Measurements from ENCODE around the gene C19orf47.
"Not testable (repeated sequence)": the region's sequence is repeated elsewhere in the genome, so short reads cannot be mapped to it uniquely, and the experiment has no call there.

The C19orf47 gene

DNA sequence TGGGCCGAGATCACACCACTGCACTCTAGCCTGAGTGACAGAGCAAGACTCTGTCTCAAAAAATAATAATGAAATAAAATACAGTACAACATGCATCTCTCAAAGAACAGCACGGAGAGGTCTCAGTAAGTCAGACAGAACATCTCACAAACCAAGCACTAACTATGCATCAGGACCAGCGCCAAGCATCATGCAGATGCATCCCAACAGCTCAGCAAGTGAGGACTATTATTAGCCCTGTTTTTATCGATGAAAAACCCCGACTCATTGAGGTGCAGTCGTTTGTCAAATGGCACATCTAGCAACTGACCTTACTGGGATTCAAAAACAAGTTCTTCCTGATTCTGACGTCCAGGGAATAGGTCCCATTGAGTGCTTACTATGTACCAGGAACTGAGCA lies 3.8 kb downstream of the C19orf47 start:
- FAIRE-seq: no peak

DNA sequence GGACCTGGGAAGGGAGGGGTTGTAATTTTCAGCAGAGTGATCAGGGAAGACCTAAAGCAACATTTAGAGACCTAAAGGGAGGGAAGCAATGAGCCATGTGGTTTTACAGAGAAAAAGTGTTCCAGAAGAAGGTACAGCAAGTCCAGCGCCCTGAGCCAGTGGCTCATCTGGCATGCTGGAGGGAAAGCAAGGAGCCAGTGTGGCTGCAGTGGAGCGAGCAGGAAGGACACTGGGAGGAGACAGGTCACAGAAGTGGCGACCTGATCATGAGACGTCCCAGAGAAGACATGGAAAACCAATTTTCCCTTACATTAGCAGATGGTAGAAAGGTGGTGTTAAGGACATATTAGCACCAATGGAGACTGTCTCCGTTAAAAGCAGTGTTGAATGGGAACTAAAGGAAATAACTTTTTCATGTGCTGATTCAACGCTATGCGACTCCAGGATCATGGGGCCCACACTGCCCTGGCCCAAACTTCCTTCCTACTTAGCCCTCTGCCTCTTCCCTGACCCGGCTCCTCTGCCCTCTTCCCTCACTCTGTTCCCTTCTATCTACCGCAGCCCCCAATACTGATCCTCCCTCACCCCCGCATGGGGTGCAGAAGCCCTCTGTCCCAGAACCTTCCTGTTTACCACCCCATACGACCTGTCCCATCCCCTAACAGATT lies 5.4 kb downstream of the C19orf47 start:
- no peak for FAIRE-seq

DNA sequence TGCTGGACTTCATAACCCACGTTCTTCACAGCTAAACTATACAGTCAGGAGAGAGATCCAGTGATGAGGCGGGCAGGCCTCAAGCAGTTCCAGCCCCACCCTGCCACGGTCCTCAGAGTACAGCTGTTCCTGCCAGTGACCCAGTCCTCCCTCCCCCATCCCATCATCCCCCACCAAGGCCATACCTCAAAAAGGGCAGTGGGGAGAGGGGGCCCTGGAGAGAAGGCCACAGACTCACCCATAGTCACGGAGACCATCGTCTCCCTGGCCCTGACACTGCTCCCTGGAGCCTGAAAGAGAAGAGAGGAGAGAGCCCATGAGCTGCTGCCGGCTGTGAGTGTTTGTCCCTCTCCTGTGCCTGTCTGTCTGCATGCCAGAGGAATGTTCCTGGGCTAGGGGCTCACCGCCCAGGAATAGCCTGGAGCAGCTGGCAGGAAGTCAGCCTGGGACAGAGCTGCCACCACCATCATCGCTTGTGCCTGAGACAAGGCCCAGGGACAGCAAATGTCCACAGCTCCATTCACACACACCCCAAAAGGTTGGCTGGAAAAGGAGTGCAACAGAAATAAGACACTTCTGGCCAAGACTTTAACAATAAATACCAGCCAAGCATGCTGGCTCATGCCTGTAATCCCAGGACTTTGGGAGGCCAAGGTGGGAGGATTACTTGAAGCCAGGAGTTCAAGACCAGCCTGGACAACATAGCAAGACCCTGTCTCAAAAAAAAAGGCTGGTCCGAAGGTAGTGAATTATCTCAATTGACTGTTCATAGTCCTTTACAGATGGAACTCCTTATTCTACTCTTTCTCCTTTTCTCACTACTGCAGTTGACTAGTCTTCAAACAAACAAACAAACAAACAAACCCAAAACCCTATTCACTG lies 6.4 kb downstream of the C19orf47 start:
- FAIRE-seq: no peak

DNA sequence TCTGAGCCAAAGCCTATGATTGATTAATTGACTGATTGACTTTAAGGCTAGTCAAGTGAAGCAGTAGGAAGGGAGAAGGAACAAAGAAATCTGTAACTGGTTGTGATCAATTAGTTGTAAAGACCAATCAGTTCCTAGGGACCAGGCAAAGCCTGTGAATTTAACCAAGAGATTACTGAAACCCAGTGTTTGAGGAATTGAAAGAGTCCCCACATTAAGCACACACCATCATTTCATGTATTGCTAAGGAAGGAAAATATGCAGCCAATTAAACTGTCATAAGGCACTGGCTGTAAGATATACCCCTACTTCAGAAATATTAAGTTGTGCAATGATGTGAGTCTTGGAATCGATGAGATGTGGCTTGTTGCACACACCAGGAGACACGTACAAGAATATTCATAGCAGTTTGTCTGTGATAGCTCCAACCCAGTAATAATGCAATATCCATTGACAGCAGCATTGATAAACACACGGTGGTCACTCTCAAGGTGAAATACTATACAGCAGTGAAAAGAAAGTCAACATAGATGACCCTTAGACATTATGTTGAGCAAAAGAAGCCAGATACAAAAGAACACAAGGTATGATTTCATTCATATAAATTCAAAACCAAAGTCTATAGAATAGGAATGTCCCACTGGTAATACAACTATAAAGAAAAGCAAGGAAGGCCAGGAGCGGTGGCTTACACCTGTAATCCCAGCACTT lies 9.0 kb downstream of the C19orf47 start:
- FAIRE-seq: no peak

DNA sequence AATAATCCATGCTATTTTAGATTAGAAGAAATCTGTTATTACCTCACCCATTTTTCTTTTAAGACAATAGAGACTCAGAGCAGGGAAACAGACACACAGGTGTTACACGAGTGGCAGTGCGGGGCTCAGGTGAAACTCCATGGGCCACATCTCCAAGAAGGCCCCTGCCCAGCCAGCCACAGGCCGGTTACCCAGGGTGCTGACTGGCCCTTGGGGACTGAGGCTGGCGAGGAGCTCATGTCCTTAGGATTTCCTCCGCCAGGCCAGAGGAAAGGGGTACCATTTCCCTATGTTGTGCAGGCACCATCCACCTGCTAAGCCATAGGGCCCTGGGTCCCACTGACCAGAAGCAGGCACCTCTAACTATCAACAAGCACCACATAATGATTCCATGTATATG lies 10.6 kb downstream of the C19orf47 start:
- no peak for FAIRE-seq

DNA sequence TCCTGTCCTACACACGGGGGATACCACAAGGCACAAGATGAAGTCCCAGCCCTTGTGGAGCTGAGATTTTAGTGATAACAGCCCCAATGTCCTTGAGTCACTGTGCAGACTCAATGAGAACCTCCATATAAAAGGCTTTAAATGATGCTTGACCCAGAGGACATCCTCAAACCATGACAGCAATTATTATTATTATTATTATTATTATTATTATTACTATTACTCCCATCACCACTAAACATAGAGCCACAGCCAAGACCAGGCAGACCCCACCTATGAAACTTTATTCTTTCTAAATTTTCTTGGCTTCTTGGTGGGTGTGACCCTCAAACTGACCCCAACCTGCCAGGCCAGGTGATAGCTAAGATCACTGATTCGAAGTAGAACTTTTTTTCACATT lies 11.1 kb downstream of the C19orf47 start:
- no peak for FAIRE-seq

DNA sequence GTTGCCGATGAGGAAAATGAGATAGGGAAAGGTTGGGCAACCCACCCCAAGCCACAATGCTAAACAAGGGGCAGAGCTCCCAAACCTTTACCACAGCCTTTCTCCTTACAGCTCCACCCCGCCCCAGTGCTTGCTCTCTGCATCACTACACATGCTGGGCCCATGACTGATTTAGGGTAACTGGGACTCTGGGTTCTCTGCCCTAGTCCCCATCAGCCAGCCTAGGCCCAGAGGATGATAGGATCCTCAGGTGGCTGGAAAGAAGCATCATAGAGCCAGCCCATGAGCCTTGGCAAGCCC lies 11.6 kb downstream of the C19orf47 start:
- no peak for FAIRE-seq

DNA sequence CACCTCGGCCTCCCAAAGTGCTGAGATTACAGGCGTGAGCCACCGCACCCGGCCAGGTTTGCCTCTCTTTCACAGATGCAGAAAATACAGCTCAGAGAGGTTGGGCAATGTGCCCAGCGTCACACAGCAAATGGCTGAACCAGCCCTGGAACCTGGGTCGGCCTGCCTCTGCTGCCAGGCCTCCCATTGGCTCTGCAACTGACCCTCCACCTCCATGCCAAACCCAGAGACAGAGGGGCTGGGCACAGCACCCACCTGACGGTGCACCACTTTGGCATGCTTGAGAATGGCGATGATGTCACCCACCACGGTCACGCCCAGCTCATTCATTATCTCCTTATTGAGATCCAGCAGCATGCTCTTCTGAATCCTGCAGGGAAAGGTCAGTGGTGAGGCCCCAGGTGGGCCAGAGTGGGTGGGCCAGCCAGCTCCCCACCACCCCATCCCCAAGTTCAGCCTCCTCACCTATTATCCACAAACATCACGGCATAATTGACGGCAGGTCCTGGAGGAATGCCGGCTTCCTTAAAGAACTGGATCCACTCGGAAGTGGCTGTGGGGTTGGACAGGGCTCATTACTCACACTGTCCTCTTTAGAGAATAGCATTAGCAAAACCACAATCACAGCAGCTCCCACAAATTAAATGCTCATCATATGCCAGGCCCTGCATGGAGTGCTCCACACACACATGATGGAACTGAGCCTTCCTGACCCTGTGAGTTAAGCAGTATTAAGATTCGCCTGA lies 12.2 kb downstream of the C19orf47 start:
- no peak for FAIRE-seq

DNA sequence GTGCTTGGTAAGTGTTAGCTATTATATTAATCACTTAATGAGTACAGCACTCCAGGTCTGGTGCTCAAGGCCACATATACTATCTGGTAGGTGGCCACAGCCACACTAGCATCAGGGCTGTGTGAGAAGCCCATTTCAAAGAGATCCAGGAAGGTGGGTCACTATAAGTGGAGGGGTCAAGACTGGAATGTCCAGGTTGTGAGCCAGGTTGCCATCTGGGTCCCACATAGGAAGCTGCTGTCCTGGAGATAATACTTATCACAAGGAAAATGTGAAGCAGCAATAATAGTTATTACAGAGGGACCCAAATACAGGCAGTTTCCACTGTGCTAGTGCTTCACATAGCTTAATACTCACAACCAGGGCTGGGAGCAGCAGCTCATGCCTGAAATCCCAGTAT lies 13.1 kb downstream of the C19orf47 start:
- FAIRE-seq: no peak

DNA sequence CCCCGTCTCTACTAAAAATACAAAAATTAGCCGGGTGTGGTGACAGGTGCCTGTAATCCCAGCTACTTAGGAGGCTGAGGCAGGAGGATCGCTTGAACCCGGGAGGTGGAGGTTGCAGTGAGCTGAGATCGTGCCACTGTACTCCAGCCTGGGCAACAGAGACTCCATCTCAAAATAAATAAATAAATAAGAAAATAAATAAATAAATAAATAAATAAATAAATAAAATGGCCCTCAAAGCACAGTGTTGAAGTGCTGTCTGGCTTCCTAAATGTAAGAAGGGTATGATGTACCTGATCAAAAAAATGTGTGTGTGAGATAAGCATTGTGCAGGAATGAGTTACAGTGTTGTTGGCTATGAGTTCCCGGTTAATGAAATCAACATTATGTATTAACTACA lies 15.1 kb downstream of the C19orf47 start:
- not testable (repeated sequence) for FAIRE-seq

DNA sequence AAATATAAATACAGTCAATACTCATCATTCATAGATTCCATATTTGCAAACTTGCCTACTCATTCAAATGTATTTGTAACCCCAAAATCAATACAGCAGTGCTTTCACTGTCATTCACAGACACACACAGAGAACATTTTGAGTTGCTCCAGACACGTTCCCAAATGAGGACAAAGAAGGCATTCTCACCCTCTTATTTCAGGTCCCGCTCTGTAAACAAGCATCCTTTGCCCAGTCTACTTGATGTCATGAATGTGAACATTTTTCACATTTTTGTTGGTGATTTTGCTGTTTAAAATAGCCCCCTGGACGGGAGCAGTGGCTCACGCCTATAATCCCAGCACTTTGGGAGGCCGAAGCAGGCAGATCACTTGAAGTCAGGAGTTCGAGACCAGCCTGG lies 15.5 kb downstream of the C19orf47 start:
- no peak for FAIRE-seq

DNA sequence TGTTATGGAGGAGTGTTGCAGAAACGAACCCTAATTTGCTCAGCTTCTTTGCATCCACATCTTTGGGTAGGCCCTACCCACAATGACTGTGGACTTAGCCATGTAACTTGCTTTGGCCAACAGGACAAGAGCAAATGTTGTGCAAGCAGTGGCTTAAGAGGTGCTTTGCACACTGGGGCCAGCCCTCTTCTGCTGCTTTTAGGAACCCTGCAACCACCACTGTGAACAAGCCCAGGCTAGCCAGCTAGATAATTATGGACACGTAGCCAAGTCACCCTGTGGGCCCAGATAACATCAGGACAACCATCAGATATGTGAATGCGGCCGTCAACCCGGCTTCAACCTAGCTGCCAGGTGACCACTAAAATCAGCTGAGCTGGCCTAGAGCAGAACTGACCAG lies 17.1 kb downstream of the C19orf47 start:
- FAIRE-seq: no peak

DNA sequence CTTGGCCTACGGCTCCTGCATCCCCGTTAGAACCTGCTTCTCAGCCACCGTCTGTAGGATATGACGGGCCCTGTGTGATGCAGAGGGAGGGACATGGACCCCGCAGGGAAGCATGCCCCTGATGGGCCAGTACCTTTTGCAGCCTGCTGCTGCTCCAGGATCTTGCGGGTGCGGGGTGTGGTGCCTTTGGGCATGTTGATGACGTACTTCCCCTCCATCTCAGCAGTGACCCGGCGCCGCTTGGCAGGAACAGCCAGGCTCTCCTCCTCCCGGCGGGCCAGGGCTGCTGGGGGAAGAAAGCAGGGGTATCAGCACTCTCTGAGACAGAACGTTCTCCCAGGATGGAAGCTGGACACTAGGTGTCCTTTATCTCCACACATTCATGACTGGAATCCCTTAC lies 22.0 kb downstream of the C19orf47 start:
- FAIRE-seq: no peak

DNA sequence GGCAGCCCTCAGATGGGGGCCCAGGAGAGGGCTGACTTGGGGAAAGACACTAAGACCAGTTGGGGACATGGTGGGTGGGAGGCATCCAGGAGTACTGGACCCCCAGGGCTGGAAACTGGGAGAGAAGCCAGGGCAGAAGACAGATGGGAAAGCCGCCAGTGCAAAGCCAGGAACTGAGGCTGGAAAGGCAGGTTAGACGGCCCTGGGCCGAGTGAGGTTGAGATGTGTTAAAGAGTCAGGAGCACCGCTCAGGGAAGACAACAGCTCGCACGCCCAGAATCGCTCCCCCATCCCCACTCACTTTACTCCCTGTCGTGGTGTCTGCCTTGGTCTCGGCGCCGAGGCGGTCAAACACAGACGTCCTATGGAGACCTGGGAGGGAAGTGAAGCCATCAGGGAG lies 24.5 kb downstream of the C19orf47 start:
- no peak for FAIRE-seq

DNA sequence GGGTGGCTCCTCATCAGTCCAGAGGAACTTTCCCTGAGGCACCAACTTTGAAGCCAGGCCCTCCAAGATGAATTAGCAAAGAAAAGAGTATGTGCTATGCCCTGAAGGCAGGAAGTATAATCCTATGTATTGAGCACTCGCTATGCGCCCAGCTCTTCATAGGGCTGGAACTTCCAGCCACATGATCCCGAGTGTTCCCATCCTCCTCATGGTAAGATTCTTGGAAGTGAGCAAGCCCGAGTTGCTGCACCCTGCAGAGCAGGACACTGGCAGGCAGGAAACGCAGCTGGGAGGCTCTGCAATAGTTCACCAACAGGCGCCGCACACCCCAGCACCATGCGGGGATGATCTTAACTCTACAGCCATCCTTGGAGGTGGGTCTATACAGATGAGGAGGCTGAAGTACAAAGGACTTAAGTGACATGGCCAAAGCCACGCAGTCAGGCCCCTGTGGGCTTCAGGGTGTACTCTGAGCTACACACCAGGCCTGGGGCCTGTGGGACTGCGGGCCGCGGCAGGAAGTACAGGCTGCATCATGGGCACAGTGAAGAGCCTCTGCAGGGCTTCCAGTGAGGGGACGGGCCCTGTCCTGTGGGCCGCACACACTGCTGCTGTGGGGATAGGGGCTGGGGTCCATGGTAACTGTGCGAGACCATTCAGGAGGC lies 25.1 kb downstream of the C19orf47 start:
- no peak for FAIRE-seq

DNA sequence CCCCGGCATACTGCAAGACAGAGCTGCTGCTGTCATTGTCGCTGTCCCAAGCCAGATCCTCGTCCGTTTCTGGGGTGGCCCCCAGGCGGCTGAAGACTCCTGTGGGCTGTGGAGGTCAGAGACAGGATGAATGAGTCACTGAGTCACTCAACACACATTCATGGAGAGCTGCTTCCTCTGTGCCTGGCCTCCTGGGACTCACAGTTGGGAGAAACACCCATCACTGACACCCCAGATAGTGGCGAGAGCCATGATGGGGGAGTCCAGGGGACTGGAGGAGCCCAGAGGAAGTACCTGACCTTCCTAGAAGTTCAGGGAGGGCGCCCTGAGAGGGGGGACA lies 26.0 kb downstream of the C19orf47 start:
- no peak for FAIRE-seq

DNA sequence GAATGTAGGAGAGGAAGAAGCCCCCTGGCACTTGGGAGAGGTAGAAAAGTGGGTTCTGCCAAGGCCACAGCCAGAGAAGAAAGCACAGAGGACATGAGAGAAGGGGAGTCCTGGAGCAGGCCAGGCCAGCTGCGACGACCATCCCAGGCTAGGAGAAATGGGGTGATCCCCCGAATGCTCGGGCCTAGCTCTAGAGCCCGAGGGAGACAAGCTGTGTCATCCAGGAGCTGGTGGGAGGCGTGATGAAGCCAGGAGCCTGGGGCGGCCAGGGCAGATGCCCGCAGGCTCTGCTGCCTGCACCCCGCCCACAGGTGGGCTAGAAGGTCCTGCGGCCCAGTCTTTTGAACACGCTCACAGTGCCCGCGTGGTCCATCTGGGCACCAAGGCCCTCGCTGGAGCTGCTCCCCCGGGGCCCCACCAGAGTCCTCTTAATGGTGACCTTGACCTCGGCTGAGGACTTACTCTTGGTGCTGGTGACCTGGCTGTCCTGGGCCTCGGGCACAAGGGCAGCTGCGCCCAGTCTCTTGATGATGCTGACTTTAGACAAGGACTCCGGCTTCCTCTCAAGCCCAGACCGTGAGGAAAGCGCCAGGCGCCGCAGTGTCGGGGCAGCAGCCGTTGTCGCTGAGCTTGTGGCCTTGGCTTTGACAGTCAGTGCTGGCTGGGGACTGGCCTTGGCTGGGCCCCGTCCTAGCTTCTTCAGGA lies 26.5 kb downstream of the C19orf47 start:
- no peak for FAIRE-seq

DNA sequence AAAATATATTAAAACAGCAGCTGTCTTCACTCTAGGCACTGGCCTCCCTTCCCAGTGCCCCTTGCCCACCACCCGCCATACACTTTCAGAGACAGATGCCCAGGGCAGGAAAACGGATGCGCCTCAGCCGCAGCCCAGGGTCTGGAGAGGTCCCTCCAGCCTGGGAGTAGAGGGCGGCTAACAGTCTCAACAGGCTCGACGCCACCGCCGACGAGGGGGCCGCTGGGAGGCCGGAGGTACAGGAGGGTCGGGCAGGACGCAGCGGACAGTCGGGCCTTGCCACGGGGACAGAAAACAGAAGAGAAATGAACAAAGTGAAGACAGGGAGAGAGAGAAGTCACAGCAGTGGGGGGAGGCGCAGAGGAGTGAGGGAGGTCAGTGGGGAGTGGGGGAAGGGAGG lies 27.1 kb downstream of the C19orf47 start:
- no peak for FAIRE-seq

DNA sequence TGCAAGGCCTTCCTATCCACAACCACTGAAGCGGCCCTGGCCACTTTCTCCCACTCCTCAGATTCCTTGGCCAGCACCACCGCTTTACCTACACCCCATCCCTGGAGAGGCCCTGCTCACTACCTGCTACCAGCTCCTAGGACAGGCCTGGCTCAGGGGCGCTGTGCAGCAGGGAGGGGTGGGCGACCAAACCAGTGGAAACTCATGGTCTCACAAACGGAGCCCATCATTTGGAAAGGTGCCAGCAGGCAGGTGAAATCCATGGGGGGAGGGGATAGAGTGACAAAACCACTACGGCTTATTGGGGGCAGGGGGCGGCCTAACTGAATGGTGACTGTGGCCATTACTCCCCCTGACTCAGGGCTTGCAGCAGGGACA lies 27.6 kb downstream of the C19orf47 start:
- no peak for FAIRE-seq

DNA sequence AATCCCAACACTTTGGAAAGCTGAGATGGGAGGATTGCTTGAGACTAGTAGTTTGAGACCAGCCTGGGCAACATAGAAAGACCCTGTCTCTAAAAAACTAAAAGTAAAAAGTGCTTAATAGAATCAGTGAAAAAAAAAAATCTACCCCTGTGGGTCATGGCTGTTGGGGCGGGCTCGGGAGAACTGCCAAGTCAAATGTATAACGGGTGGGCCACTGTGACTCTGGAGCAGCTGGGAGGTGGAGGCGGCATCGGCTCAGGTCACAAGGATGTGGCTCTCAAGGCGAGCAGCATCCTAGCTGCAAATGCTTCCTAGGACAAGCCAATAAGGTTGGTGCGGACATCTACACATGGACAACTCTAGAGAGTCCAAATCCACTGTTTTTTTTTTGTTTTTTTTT lies 30.9 kb downstream of the C19orf47 start:
- no peak for FAIRE-seq

DNA sequence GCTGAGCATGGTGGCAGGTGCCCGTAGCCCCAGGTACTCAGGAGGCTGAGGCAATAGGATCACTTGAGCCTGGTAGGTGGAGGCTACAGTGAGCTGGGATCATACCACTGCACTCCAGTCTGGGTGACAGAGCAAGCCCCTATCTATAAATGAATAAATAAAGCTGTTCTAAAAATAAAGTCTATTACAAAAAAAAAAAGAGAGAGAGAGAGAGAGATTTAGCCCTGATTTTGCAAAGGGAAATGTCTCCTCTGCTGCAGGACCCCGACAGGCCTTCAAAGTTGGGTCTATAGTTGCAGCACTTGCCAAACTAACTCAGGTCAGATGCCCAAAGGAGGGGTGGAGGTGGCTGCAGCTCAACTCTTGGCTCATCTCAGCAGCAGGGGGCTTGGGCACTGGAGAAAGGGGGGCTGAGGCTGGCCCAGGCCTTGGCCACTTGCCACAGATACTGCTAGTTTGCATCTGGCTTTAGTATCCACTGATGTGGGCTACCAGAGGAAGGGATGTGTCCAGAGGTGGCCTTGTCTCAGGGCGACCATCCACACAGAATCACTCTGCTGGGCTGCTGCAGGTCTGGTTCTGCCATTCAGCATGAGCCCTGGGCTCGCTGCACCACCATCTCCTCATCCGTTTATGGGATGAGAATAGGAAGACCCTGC lies 32.3 kb downstream of the C19orf47 start:
- no peak for FAIRE-seq

DNA sequence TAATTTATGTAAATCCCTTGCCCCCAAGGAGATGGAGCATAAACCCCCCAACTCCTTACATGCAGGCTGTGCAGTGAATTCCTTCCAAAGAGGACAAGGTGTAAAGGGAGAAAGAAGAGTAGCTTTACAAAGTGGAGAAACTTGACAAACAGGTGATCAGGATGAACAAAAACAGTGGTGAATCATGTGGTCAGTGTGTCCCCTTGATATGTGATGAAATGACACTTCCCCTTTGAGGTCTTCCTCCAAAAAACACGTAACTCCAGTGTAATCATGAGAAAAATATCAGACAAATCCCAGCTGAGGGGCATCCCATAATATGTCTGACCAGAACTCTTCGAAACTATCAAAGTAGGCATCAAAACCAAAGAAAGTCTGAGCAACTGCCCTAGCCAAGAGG lies 33.5 kb downstream of the C19orf47 start:
- FAIRE-seq: no peak
